ENCODE measurements around the gene MARCHF5.
"Not testable (repeated sequence)": the region's sequence is repeated elsewhere in the genome, so short reads cannot be mapped to it uniquely, and the experiment has no call there.

MARCHF5 gene

DNA sequence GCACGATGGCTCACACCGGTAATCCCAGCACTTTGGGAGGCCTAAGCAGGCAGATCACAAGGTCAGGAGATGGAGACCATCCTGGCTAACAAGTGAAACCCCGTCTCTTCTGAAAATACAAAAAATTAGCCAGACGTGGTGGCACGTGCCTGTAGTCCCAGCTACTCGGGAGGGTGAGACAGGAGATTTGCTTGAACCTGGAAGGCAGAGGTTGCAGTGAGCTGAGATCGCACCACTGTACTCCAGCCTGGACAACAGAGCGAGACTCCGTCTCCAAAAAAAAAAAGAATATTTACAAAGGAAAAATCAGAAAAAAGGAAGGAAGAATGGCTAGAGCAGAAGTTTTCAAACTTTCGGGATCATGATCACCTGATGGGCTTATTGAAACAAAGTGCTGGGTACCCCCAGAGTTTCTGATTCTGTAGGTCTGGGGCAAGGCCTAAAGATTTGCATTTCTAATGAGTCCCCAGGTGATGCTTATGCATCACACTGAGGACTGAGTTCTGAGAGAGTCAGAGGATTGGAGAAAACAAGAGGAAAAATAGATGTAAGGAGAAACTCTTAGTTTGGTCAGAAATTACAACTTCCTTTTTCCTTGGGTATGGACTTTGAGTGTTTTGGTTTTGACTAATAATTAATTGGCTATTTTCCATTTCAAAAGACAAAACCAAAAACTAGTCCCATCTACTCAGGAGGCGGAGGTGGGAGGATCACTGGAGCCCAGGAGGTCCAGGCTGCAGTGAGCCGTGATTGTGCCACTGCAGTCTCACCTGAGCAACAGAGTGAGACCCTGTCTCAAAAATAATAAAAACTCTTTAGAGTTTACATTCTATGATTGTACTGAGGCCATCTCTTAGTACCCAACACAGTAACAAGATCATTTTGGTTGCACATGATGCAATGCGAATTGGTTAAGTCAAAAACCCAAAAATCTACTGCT, 14.4 kb downstream of the MARCHF5 start:
- no peak for DNase-seq

DNA sequence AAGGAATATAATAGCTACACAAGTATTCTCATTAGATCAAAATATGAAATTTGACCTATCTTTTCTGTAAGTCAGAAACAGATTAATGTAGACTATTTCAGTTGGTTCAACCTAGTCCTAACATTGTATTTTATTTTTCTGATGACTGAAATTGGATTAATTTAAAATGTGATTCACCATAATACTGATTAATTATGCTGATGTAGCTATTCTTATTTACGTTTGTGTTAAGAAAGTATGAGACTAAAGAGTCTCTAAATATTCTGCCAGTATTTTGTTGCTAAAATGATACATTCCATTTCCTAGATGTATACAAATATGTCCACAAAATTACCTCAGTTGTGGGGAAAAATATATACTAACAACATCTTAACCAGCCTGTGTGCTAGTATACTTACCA, 18.3 kb downstream of the MARCHF5 start:
- no peak for DNase-seq

DNA sequence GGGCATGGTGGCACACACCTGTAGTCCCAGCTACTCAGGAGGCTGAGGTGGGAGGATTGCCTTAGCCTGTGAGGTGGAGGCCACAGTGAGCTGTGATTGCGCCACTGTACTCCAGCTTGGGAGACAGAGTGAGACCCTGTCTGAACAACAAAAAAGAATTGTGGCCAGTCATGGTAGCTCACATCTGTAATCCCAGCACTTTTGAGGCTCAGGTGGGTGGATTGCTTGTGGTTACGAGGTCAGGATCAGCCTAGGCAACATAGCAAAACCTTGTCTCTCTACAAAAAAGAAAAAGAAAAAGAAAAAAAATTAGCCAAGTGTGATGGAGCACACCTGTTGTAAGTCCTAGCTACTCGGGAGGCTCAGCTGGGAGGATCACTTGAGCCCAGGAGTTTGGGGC, 22.8 kb downstream of the MARCHF5 start:
- DNase-seq = no peak

DNA sequence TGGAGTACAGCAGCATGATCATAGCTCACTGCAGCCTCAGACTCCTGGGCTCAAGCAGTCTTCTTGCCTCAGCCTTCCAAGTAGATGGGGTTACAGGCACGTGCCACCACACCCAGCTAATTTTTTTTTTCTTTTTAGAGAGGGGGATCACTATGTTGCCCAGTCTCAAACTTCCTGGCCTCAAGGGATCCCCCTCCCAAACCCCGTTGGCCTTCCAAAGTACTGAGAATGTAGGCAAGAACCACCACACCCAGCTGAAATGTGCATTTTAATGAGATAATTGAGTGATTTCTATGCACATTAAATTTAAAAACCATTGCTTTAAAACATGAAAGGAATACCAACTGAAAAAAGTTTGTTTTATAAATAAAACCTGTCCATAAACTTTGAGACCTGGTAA, 25.6 kb downstream of the MARCHF5 start:
- DNase-seq = no peak

DNA sequence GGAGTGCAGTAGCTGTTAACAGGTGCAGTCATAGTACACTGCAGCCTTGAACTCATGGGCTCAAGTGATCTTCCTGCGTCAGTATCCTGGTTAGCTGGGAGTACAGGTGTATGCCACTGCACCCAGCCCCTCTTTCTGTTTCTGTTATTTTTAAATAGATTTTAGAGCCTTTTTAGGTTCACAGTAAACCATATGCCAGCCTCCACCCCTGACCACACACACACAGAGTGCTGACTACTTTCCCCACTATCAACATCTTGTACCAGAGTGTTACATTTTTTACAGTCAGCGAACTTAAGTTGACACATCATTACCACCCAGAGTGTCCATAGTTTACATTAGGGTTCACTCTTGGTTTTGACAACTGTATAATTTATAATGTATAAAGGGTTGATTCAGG, 32.1 kb downstream of the MARCHF5 start:
- no peak for DNase-seq

DNA sequence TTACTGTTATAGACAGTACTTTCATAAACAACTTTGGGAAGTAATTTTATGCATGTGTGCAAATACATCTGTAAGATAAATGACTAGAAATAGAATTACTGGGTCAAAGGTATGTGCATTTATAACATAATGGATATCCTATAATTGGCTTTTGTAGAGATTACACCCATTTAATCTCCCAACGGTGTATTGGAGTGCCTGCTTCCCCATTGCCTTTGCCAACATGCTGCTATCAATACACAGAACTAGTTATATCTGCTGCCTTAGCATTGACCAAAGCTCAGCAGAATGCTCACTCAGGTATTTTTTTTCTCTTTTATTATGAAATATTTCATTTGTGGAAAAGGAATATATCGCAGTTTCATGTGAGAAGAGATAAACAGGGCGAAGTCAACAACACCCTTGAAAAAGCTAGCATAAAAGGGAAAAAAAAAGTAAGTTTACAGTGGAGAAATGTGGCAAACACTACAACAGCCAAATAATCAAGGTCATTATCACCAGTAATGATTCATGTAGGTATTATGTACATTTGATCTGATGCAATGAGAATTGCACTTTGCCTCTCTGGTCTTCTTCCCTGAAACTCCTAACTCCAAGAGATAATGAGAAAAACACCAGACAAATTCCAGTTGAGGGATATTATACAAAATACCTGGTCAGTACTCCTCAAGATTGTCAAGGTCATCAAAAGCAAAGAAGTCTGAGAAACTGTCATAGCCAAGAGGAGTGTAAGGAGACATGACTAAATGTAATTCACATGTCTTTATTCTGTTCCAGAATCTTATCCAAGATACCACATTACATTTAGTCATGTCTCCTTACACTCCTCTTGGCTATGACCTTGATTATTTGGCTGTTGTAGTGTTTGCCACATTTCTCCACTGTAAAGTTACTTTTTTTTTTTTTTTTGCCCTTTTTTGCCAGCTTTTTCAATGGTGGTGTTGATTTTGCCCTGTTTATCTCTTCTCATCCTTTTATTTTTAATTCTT, 36.8 kb downstream of the MARCHF5 start:
- no peak for DNase-seq

DNA sequence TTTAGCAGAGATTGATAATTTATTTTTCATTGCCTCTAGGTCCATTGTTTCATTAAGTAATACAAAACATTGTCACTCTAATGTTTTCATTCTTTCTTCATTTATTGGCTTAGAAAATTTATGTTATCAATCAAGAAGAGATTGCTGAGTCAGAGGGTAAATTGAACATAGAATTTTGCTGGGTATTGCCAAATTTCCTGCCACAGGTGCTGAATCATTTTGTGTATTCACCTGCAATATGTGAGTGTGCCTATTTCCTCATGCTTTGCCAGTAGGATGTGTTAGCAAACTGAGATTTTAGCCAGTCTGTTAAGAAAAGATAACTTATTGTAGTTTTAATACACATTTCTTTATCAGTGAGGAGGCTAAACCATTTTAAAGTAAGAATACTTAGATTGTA, 38.0 kb downstream of the MARCHF5 start:
- DNase-seq = no peak

DNA sequence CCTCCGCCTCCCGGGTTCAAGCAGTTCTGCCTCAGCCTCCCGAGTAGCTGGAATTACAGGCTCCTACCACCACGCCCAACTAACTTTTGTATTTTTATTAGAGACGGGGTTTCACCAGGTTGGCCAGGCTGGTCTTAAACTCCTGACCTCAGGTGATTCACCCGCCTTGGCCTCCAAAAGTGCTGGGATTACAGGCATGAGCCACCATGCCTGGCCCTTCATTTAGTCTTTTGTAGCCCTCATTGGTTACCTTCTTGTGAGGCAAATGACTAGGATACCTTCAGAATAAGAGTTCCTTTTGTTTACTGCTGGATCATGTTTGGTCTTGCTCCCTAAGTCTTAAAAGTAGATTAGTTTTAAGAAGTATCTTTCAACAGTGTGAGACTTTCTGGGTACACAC, 39.0 kb downstream of the MARCHF5 start:
- not testable (repeated sequence) for DNase-seq

DNA sequence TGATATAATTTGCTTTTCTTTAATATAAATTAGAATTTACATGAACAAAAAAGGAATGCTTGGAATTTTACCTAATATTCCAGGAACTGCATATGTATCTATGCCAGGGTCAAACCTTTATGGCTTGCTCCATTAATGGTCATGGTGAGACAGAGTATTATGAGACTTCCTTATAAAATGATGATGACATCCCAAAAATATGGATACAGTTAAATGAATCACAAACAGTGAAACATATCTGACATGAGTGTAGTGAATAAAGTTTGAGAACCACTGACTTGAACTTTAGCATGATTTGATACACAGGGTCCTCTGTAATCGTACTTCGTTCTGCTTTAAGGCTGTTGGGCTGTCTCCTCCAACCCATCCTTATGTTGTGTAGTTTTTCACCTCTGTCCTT, 51.8 kb downstream of the MARCHF5 start:
- DNase-seq = no peak

DNA sequence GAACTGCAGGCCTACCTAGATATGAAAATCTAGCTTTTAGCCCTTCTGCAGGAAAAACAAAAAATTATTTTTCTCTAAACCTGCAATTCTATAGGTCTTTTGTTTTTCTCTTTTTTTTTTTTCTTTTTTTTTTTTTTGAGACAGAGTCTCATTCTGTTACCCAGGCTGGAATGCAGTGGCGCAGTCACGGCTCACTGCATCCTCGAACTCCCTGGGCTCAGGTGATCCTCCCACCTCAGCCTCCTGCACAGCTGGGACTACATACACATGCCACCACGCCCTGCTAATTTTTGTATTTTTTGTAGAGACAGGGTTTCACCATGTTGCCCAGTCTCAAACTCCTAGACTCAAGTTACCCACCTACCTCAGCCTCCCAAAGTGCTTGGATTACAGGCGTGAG, 54.6 kb downstream of the MARCHF5 start:
- not testable (repeated sequence) for DNase-seq

DNA sequence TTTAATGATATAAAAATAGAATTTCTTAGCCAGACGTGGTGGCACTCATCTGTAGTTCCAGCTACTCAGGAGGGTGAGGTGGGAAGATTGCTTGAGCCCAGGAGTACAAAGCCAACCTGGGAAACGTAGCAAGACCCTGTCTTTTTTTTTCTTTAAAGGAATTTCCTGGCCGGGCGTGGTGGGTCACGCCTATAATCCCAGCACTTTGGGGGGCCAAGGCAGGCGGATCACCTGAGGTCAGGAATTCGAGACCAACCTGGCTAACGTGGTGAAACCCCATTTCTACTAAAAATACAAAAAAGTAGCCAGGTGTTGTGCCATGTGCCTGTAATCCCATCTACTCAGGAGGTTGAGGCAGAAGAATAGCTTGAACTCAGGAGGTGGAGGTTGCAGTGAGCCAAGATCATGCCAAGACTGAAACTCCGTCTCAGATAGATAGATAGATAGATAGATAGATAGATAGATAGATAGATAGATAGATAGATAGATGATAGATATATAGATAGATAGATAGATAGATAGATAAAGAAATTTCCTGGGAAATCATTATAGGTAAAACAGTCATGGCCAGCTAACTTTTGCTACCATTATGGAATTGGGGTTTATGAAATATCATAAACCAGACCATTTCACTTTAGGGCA, 56.2 kb downstream of the MARCHF5 start:
- not testable (repeated sequence) for DNase-seq

DNA sequence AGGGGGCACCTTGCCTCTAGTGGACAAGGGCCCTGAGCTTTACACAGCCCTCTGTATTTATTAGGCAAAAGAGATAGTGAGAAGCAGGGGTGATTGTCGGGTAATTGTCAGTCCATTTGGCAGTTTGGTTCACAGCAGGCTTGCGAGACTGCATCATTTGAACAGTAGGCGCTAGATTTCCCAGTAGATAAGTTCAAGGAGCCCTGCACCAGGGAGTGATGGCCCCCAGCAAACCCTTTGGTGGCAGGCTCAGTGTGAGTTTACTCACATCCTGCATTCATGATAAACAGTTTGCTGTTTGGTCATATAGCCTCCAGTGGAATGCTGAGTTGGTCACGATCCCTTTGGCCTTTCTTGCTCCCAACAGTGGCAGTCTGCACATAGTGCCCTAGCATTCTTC, 59.4 kb downstream of the MARCHF5 start:
- DNase-seq = no peak

DNA sequence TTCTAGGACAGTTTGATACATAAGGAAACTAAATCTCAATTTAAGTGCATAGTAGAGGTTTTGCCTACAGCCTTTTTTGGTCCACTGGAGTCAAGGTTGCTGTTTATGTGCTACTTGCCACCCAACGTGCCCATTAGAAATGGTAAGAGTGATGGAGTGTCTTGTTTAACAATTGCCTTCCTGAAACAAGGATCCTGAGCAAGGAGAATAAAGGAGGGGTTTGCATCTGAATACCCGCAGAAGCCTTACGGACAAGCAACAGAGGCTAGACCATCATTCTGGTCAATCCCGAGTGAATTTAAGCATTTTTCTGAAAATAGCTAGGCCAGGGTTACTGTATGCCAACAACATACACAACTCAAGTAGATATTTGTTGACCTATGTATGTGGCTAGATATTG, 63.6 kb downstream of the MARCHF5 start:
- no peak for DNase-seq

DNA sequence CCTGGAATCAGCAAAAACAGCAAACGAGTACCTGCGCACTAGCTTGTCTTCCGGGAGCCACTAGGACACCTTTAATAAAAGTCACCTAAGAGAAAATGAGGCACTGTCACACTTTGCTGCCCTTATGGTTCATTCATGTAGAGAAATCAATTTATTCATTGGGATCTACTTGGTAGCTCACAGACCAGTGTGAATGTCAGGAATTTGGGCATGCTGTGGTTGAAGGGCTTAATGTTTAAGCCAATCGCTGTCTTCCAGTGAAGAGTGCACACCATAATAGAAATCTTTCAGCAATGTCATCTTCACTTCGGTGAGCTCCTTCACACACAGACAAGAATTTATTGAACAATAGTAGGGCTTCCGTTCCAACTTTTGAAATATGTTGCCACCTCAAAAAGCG, 65.1 kb downstream of the MARCHF5 start:
- no peak for DNase-seq

DNA sequence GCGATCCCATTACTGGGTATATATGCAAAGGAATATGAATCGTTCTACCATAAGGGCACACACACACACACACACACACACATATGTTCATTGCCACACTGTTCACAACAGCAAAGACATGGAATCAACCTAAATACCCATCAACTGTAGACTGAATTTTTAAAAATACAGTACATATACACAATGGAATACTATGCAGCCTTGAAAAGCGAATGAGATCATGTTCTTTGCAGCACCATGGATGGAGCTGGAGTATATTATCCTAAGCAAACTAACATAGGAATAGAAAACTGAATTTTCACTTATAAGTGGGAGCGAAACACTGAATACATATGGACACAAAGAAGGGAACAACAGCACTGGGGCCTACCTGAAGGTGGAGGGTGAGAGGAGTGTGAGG, 72.5 kb downstream of the MARCHF5 start:
- no peak for DNase-seq

DNA sequence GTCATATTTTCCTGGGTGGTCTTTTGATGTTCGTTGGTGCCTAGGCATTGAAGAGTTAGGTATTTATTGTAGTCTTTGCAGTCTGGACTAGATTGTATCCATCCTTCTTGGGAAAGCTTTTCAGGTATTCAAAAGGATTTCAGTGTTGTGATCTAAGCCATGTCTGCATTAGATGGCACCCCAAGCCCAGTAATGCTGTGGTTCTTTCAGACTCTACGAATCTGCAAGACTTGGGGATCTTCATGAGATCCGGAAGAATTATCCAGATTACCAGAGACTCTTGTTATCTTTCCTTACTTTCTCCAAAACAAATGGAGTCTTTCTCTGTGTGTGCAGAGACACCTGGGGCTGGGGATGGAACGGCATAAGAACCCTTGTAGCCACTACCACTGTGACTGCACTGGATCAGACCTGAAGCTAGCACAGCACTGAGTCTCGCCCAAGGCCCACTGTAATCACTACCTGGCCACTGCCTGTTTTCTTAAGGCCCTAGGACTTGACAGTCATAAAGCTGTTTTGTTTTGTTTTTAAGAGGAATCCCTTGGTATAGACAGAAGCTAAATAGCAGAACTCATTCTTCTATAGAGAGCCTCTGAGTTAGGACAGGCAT, 75.5 kb downstream of the MARCHF5 start:
- no peak for DNase-seq

DNA sequence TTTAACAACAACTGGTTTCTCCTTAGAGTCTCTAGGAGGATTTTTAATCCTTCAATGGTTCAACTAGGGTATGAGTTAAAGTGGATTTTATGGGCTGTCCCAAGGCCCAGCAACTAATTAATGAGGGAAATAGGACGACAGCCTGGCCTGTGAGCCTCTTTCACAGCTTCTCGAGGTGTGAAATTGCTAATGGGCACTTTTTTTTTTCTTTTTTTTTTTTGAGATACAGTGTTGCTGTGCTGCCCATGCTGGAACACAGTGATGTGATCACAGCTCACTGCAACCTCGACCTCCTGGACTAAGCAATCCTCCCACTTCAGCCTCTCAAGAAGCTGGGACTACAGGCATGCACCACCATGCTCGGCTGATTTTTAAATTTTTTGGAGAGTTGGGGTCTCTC, 87.0 kb downstream of the MARCHF5 start:
- no peak for DNase-seq

DNA sequence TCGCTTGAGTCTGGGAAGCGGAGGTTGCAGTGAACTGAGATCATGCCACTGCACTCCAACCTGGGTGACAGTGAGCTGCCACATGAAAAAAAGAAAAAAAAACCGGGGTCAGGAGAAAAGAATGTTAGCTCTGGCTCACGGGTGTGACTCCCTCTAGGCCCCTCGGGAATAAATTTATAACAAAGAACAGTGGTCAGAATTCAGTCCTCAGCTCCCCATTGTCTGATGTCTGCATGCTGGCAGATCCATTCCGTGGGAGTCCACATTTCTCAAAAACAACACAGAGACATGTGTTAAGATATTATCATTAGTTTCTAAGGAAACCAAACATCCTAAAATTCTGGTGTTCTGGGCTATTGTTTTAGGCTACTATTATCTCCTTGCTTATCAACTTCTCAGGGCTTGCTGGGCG, 90.6 kb downstream of the MARCHF5 start:
- DNase-seq = no peak

DNA sequence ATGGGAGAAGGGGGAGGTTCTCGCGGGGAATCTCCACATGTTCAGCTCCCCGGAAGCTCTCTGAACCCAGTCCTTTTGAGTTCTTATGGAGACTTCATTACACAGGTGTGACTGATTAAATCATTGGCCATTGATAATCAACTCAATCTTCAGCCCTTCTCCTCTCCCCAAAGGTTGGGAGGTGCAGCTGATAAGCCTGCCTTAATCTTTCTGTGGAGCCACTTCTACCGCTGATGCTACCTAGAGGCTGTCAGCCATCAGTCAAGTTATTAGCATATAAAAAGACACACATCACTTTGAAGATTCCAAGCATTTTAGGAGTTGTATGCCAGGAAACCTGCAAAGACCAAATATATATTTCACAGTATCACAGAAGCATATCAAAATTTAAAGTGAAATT, 91.7 kb downstream of the MARCHF5 start:
- DNase-seq = no peak

DNA sequence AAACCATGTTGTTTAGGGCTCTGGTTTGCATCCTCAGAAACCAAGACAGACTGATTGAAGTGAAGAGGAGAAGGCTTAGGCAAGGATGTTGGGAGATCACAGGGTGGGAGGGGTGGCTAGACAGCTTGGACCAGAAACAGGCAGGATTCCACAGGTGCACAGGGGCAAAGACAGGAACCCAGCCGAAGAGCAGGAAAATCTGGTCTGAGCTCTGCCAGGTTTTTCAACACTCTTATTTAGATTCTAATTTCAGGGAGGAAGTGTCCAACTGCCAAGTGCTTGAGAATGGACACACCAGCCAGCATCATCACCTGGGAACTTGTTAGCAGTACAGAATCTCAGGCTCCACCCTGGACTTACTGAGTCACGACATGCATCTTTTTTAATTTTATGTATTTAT, 93.8 kb downstream of the MARCHF5 start:
- no peak for DNase-seq

DNA sequence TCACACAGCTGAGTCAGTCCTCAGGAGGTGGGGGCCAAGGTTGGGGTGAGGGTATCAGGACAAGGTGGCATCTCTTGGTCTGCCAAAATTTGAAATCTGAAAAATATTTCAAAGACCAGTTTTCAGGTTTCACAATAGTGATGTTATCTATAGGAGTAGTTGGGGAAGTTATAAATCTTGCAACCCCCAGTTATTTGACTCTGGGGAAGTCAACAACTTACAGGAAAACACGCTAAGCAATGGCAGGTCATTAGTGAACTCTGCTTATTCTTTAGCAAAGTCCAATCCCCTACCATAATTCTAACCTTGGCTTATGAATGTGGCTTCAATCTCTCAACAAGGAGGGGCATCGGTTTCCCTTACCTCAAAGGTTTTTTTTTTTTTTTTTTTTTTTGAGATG, 94.9 kb downstream of the MARCHF5 start:
- no peak for DNase-seq

DNA sequence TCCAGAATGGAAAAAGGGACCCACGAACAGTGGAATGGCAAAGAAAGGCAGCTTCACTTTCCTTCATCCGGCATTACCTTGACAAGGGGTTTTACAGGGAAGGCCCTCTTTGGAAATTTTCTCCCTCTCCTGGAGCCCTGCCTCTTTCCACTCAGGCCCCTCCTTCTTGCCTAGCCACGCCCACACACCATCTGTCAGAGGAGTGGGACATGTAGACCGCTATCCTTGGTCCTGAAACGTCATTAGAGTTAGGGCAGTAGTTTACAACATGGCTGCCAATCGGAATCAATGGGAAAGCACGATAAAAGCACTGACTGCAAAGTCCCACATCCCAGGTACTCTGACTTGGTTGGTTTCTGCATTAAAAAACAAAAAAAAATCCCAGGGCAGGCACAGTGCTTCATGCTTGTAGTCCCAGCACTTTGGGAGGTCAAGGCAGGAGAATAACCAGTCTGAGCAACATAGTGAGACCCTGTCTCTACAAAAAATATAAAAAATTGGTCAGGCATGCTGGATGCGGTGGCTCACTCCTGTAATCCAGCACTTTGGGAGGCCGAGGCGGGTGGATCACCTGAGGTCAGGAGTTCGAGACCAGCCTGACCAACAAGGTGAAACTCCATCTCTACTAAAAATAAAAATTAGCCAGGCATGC, 96.4 kb downstream of the MARCHF5 start:
- DNase-seq = no peak

Data from NCI-H1417 treated with DMSO at 0.1 percent for 48 hours (cell line).